SU-DHL-6 (cell line): Measurements from ENCODE around the gene C20orf96.

ENCODE experiments used
- EZH2phosphoT487 ChIP-seq: fragments of 200-600 bp; sonication (generic), shearing (Covaris generic); conservative IDR thresholded peaks from 2 replicates; pipeline ENCODE4 v1.6.1; 2018; ENCODE audit warnings: mild to moderate bottlenecking, antibody characterized with exemption, low read length, moderate library complexity, mixed read lengths
- TF ChIP-seq, protein P1 (sequence below): fragments of 200-600 bp; sonication (generic); IDR thresholded peaks from one replicate; pipeline ENCODE4 v1.5.1; 2017; ENCODE audit warnings: antibody characterized with exemption, mild to moderate bottlenecking, low read length, moderate library complexity; ENCODE audit not compliant: insufficient read depth, poor library complexity, severe bottlenecking

DNA sequence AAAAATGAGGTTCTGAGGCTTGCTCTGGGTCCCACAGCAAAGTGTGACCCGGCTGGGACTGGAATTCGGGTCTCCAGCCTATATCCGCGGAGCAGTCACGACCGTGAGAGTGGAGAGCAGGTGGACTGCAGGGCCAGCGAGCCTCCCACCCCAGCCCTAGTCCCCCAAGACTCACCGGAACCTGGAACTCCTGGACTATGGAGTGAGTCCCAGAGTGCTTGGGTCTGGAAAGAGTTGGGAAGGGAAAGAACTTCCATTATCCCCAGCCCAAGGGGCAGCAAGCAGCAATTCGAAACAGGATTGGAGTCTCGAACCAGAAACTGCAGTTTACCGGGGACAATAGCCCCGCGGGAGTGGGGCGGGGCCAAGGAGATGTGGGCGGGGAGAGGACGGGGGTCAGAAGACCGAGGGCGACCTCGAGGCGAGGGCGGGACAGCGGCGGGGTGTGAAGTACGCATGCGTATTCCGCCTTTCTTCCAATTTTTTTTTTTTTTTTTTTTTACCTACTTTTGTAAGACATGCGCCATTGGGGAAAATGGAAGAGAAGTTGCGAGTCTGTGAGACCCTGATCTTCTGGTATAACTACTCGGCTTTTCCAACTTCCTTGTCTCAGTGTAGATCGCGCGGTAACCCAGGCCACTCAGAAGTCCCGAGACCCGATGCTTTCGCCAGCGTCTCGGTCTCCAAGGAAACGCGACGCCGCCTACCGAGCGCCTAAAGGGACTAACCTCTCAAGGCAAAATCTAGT lies at the start of gene C20orf96:
- TF ChIP-seq, protein P1, sequence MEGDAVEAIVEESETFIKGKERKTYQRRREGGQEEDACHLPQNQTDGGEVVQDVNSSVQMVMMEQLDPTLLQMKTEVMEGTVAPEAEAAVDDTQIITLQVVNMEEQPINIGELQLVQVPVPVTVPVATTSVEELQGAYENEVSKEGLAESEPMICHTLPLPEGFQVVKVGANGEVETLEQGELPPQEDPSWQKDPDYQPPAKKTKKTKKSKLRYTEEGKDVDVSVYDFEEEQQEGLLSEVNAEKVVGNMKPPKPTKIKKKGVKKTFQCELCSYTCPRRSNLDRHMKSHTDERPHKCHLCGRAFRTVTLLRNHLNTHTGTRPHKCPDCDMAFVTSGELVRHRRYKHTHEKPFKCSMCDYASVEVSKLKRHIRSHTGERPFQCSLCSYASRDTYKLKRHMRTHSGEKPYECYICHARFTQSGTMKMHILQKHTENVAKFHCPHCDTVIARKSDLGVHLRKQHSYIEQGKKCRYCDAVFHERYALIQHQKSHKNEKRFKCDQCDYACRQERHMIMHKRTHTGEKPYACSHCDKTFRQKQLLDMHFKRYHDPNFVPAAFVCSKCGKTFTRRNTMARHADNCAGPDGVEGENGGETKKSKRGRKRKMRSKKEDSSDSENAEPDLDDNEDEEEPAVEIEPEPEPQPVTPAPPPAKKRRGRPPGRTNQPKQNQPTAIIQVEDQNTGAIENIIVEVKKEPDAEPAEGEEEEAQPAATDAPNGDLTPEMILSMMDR = no peak
- TF ChIP-seq EZH2phosphoT487 = no peak
